GOT3 (cell line): Measurements from ENCODE around the gene STK32C.
"Not testable (repeated sequence)": the region's sequence is repeated elsewhere in the genome, so short reads cannot be mapped to it uniquely, and the experiment has no call there.

ENCODE experiments used
- DNase-seq: peaks from one replicate; lab custom pipeline; 2025; ENCODE audit warnings: mixed read lengths; lab: John Stamatoyannopoulos, UW

The STK32C gene

GRCh38 chr10:132301371-132302330 lies 6.1 kb downstream of the STK32C start:
- no peak for DNase-seq

GRCh38 chr10:132300582-132300981 lies 7.2 kb downstream of the STK32C start:
- no peak for DNase-seq

GRCh38 chr10:132299371-132300336 lies 8.1 kb downstream of the STK32C start:
- DNase-seq, result no peak

GRCh38 chr10:132298038-132298881 lies 9.5 kb downstream of the STK32C start:
- DNase-seq, result no peak

GRCh38 chr10:132297526-132297925 lies 10.2 kb downstream of the STK32C start:
- DNase-seq, result no peak

- DNase-seq, result no peak
Measured at GRCh38 chr10:132296666-132297443, 10.9 kb downstream of the STK32C start.

GRCh38 chr10:132295481-132295880 lies 12.3 kb downstream of the STK32C start:
- not testable (repeated sequence) for DNase-seq

- no peak for DNase-seq
Measured at GRCh38 chr10:132294561-132295318, 13.0 kb downstream of the STK32C start.

- DNase-seq, result no peak
Measured at GRCh38 chr10:132293813-132294520, 13.8 kb downstream of the STK32C start.

- DNase-seq, result no peak
Measured at GRCh38 chr10:132293201-132293812, 14.4 kb downstream of the STK32C start.

GRCh38 chr10:132292287-132293200 lies 15.2 kb downstream of the STK32C start:
- DNase-seq, result no peak

- no peak for DNase-seq
Measured at GRCh38 chr10:132291826-132292225, 15.9 kb downstream of the STK32C start.

GRCh38 chr10:132290631-132291030 lies 17.1 kb downstream of the STK32C start:
- DNase-seq, result no peak

- DNase-seq, result no peak
Measured at GRCh38 chr10:132289439-132289838, 18.3 kb downstream of the STK32C start.

- DNase-seq, result no peak
Measured at GRCh38 chr10:132283604-132284382, 24.0 kb downstream of the STK32C start.

- no peak for DNase-seq
Measured at GRCh38 chr10:132282667-132283603, 24.8 kb downstream of the STK32C start.
